Breast epithelium (tissue), 3 donors: ENCODE measurements around the gene RIN2.

Source experiments
- POLR2A ChIP-seq: fragments of 450-650 bp; IDR thresholded peaks from one replicate; pipeline ENCODE4 v1.6.1; 2016; ENCODE audit warnings: antibody characterized with exemption, mild to moderate bottlenecking, moderate library complexity
- TF ChIP-seq, protein P1 (sequence below), 3 donors: fragments of 450-650 bp; IDR thresholded peaks; one replicate each; pipeline ENCODE4 v1.5.1; 2016 to 2017; ENCODE audit warnings: antibody characterized with exemption in 3 of 3, mild to moderate bottlenecking in 3 of 3, moderate library complexity in 3 of 3

- TF ChIP-seq, protein P1, sequence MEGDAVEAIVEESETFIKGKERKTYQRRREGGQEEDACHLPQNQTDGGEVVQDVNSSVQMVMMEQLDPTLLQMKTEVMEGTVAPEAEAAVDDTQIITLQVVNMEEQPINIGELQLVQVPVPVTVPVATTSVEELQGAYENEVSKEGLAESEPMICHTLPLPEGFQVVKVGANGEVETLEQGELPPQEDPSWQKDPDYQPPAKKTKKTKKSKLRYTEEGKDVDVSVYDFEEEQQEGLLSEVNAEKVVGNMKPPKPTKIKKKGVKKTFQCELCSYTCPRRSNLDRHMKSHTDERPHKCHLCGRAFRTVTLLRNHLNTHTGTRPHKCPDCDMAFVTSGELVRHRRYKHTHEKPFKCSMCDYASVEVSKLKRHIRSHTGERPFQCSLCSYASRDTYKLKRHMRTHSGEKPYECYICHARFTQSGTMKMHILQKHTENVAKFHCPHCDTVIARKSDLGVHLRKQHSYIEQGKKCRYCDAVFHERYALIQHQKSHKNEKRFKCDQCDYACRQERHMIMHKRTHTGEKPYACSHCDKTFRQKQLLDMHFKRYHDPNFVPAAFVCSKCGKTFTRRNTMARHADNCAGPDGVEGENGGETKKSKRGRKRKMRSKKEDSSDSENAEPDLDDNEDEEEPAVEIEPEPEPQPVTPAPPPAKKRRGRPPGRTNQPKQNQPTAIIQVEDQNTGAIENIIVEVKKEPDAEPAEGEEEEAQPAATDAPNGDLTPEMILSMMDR (IDR thresholded peaks at IDR 0.05) = no peak
- TF ChIP-seq POLR2A = no peak
Observed at GRCh38 chr20:19791887-19792286, 33.8 kb downstream of the RIN2 start.
